HuH-7.5 (cell line): ENCODE results near the gene SLC16A2.
"Not testable (repeated sequence)": the region's sequence is repeated elsewhere in the genome, so short reads cannot be mapped to it uniquely, and the experiment has no call there.

ENCODE experiments used
- DNase-seq: peaks from one replicate; pipeline ENCODE4 v3.0.0; 2011; ENCODE audit warnings: low spot score

Gene SLC16A2

DNA sequence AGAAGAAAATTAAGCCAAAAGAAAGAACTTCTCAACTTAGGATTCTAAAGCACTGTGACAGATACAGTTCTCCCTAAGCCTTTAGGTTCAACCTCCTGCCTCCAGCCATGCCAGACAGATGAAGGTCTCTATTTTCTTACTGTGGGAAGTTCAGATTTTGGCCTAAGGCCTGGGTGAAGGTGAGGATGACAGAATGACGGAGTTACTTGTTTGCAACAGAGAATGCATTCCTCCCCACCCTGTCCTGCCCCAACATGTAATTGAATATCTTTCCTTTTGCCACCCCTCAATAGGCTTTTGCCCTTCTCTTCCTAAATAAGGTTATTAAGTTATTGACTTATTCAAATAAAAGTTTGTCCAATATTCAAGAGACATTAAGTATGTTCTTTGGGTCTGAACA lies 25.6 kb downstream of the SLC16A2 start:
- DNase-seq, result no peak

DNA sequence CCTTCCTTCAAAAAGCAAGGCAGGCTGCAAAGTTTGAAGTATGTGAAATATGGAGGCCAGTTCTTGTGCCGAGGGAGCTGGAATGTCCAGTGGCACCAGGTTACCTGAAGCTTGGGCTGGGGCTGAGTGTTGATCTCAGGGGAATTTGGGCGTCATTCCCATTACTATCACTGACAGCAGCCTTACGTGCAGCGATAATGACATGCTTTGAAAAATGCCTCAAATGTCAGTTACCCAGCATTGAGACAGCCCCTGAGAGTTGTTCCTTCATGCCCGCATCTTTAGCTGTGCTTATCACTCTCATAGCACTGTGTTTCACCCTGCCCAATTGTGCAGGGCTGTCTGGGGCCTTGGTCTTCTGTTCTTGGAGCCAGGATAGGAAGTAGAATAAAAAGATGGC lies 27.4 kb downstream of the SLC16A2 start:
- no peak for DNase-seq

DNA sequence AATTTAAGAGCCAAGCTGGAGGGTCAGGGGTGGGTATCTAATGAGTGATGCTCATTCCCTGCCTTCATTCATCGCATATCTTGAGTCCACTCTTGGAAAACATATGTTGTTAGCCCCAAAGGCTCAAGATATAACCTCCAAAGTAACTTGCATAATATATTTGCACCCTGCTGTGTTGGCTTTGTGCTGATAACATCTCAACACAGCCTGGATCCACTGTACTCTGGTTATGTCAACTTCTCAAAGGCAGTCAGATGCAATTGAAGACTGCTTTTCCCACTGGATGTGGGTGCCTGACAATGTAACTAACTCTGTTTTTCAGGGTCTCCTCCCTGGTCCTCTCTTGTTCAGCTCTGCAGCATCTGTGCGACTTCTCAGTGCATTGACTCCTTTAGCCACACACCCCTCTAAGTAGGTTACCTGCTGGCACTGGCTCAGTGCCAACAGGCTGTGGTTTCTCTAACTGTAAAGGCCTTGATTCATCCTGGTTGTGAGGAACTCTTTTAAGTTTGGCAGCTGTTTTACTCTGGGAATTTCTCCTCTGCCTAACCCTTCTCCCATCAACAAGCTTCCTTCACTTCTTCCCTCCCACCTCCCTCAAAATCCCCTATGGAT lies 28.1 kb downstream of the SLC16A2 start:
- no peak for DNase-seq

DNA sequence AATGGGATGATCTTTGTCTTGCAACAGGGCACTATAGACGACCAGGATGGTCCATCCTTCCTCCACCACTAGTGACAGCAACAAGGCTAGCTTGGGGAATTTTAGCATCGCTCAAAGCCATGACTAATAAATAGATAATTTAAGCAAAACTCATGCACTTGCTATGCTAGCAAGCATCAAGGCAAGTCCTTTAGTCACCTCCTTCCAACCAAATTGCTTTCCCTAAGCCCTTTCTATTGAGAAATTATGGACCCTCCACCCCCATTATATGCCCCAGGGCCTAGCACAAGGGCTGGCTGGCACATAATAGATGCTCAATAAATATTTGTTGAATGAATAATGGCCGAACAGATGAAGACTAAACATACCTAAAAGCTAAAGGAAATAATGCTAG lies 28.6 kb downstream of the SLC16A2 start:
- no peak for DNase-seq

DNA sequence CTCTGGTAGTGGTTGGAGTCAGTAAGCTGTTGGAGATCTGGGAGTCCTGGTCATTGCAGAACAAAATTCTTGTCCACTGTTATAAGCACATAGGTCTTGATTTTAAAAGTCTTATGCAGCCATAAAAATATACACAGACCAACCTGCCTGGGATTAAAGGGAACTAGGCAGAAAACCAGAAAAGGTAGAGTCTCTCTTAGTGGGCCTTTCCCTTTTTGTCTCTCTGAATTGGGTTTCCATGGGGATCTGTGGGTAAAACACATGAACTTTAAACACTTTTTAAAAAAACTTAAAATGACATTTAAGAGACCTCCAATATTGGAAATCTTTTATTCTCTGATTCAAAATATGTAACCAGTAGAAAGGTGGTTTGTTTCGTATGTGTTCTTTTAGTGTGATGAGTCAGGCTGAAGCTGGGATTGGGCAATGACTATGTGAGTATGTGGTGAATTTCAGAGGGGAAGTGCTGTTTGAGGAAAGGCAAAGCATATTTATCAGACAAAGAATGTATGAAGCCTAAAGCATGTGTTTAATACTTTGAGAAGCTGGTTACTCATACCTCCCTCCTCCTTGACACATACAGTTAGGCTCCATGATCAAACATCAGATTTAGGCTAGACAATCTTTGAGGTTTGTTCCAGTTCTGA lies 29.6 kb downstream of the SLC16A2 start:
- no peak for DNase-seq

DNA sequence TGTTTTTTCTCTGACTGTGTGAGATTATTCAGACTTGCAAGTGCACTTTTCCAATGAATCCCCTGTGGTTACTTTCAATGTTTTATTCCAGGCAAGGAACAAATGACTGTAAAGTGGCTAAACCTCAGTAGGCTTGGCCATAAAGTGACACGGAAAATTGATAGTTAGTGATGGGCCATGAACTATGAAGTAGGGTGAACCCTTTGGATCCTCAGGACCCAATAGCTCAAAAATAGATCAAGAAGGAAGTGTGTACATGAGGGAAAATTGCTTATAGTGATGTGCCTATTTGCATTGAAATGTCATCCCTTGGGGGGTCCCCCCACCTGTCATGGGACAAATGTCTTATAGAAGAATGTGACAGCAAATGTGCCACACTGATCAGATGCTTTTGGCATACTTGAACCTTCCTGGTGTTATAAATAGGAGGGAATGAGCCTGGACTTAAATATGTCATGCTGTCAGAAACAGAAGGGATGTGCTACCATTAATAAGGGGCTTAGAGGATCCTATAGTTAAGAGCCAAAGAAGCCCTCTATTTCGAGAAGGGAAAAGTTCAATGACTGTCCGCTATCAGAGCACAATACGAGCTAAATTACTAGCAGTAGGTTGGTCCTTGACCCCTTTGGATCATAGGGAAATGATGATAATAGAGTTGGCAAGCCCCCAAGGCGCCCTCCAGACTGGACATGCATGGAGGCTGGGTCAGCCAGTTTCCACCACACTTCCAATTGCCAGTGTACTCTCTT lies 30.3 kb downstream of the SLC16A2 start:
- DNase-seq, result no peak

DNA sequence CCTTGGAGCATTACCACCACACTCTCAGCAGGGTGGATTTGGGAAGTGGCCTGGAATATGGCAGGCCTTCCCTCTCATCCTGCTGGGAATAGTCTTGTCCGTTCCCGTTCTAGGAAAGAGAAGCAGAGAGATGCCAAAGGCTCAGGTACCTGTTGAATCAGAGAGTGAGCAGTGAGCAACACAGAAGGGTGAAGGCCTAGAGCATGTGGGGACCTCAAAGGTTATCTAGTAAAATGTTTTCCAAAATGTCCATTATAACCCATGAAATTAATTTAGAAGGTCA lies 30.8 kb downstream of the SLC16A2 start:
- no peak for DNase-seq

DNA sequence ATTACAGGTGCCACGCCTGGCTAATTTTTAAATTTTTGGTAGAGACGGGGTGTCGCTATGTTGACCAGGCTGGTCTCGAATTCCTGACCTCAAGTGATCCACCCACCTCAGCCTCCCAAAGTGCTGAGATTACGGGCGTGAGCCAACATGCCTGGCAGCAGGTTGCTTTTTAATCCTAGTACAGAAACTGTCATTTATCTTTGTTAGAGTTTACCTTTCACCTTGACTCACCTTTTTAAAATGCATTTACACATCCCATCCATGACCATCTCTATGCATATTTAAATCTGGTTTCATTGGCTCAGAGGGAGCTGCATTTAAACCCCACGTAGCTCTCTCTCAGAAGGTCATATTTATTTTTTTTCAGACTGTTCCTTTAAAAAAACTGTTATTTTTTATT lies 31.9 kb downstream of the SLC16A2 start:
- no peak for DNase-seq

DNA sequence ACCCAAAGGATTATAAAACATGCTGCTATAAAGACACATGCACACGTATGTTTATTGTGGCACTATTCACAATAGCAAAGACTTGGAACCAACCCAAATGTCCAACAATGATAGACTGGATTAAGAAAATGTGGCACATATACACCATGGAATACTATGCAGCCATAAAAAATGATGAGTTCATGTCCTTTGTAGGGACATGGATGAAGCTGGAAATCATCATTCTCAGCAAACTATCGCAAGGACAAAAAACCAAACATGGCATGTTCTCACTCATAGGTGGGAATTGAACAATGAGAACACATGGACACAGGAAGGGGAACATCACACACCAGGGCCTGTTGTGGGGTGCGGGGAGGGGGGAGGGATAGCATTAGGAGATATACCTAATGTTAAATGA lies 32.9 kb downstream of the SLC16A2 start:
- DNase-seq, result not testable (repeated sequence)

DNA sequence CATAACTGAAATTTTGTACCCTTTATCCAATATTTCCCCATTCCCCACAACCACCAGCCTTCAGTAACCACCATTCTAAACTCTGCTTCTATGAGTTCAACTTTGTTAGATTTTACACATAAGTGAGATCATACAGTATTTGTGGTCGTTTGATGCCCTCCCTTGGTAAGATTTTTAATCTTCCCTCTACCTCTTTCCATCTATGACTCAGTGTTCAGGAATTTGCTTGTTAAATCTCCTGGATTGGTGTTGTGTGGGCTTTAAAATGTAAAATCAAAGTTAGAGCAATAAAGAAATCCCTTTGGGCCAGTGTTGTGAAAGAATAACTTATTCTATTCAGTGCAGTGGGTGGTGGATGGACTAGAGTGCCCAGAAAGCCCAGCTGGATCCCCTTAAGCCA lies 37.4 kb downstream of the SLC16A2 start:
- DNase-seq, result no peak

DNA sequence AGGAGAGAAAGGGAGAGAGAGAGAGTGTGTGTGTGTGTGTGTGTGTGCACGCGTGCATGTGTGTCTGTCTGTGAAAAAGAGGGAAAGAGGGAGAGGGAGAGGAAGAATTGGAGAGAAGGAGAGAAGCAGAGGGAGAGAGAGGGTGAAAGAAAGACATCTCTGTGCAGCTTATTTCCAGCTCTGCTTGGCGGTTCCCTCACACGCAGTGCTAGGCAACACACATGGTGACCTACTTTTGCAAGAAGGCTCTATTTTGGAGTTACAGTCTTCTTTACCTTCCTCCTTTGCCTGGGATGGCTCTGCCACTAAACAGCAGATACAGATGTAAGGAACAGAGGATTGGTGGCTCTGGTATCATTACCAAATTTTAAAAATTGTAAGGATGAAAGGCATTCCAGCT lies 40.1 kb downstream of the SLC16A2 start:
- DNase-seq, result no peak

DNA sequence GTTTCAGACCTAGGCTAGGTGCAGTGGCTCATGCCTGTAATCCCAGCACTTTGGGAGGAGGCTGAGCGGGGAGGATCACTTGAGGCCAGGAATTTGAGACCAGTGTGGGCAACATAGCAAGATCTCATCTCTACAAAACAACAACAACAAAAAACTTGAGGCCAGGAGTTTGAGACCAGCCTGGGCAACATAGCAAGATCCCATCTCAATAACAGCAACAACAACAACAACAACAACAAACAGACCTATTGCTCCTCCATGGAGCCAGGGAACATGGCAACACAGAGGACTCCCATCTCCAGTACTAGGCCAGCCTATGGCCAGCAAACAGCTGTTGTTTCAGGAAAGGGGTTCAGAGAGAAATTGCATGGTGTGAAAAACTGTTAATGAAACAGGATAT lies 43.4 kb downstream of the SLC16A2 start:
- DNase-seq, result no peak

DNA sequence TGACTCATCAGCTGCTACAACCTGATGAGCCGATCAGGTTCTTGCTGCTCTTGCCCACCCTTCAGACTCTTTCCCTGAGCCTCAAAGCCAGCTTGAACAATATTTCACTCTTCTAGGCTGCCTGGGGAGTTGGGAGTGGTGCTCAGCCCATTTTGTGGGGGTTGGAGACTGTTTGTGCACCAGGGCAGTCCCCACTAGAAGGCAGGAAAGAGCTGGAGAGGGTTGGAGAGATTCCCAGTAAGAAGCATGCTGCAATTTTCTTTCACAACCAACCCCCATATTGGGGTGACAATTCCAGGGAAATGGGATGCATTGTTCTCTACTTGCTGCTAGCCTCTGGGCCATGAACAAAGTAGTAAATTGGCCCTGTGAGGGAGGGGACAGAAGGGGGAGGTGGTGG lies 44.1 kb downstream of the SLC16A2 start:
- DNase-seq, result no peak

DNA sequence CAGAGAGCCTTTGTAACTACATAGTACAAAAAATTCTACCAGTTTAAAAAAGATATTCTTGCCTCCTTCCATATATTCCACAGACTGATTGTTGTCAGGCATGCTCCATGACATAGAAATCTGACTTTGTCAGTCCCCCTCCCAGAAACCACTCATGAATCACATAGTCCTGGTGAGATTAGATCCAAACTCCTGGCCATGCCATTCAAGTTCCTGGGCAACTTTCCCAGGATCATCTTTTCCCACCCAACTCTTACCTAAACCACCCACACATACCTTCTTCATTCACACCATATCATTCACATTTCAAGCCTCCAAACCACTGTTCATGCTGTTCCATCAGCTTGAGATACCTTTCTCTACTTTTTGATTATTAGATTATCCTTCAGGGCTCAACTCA lies 46.4 kb downstream of the SLC16A2 start:
- DNase-seq, result no peak

DNA sequence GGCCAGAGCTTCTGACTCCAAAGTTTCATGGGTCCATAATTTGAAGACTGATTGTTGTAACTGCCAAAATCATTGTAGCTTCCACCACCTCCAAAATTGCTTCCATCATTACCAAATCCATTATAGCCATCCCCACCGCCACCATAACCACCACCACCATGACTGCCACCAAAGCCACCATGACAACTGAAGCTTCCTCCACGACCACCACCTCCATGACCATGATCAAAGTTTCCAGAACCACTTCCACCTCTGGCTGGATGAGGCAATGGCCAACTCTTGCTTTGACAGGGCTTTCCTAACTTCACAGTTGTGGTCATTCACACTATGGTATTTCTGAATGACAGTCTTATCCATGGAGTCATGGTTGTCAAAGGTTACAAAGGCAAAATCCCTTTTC lies 51.8 kb downstream of the SLC16A2 start:
- DNase-seq, result not testable (repeated sequence)

DNA sequence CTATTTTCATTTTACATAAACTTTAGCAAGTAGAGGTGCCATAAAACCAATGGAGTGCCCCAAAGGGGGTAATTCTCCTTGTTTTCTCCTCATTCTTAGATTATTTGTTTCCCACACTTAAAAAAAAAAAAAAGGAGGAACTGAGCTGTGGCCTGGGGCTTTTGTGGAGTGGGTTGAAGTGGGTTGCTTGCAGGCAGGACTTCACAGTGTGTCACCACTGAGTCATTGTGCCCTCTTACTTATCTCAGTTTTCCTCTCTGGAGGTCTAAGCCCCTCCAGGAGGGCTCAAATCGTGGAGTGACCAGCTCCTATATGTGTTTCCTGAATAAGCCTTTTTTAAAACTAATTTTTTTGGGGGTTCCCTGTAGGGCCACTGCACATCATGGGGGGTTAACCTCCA lies 69.0 kb downstream of the SLC16A2 start:
- DNase-seq, result no peak

DNA sequence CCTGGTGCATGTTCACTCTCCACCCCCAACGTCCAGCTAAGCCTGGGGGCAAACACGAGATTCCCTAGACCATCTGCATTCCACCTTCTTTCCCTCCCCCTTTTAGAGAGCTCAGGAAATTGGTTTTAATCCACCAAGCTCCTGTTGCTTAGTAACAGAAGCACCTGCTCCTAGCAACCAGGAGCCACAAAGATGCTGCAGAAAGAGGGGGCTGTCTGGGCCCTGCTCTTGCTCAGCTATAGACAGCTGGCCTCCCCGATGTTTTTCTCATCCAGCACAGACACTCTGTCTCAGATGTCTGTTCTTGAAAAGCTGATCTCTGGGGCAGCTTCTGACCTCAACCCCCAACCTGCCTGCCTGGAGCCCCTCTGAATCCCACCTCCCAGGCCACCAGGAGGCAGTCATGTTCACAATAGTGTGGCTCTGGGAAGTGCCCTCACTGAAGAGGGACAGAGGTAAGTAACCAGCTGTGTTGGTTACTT lies 71.5 kb downstream of the SLC16A2 start:
- no peak for DNase-seq

DNA sequence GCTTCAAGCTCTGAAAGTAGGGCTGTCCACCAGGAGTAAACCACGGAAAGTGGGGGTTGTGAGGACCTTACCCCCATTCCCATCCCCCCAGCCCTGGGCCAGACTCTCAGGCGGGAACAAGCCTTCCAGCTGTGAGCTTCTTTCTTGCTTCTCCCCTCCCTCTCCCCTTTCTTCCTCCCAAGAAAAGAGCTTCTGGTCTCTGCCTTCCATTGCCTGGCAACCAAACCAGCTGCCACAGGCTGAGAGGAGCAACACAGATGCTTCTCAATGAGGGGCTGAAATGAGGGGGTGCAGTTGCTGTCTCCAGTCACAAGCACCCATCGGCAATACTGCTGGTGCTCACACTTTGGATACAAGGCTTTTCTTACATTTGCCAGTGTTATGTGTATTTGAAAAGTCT lies 72.5 kb downstream of the SLC16A2 start:
- no peak for DNase-seq

DNA sequence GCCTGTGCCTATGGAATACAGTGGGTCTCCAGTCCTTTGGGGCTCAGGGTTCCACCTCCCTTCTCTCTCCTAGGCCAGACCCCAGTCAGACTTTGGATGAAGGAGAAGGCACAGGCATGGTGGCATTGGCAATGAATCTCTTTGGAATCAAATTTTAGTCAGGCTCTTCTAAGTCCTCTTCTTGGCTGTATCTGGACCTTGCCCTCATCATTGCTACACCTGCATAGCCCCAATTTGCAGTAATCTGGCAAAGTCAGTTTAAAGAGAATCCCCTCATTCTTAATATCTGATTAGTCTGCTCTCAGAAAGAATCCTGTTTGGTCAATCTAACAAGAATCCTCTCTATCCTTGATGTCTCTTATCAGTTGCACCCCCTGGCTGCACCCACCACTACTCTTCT lies 77.6 kb downstream of the SLC16A2 start:
- DNase-seq, result no peak

DNA sequence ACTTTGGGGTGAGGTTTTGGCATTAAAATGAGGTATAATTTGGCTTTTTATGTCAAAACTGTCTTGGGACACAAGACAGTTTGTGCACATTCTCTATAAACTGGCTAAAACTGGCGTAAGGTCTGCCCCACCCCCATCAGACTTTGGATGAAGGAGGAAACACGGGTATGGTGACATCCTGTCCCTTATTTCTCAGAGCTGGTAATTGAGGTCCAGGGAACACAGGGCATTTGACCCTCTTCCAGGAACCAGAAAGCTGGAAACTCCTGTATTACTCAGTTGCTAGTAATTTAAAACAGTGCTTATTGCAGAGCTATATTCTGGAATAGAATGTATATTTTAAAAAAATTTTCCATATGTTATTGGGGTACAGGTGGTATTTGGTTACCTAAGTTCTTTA lies 78.8 kb downstream of the SLC16A2 start:
- DNase-seq, result no peak

DNA sequence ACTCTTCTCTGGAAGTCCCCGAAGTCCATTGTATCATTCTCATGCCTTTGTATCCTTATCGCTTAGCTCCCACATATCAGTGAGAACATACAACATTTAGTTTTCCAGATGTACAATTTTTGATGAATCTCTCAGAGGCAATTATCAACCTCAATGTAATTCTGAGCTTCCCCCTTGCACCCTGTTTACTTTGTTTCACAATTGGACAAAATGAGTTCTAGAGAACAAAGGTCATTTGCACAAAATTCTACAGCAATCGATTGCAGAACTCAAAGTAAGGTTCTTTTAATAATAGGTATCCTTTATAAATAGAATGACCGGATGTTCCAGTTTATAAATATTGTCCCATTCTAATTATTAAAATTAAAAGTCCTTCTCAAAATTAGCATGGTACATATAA lies 79.3 kb downstream of the SLC16A2 start:
- no peak for DNase-seq

DNA sequence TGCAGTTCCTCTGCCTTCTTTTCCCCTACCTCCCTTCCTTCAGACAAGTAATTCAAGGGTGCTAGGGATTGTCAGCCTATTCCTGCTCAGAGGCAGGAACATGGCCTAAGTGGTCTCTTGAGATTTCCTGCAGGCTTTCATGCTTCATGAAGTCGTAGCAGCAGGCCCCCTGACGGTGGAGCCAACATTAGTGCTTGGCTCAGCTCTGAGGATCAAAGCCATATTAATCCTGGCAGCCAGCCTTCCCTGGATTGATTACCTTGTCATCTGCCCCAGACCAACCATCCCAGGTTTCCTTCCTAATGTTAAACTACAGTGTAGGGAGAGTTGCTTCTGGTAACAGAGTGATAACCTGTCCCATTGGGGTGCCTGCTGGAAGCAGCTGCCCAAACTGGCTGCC lies 84.1 kb downstream of the SLC16A2 start:
- no peak for DNase-seq

DNA sequence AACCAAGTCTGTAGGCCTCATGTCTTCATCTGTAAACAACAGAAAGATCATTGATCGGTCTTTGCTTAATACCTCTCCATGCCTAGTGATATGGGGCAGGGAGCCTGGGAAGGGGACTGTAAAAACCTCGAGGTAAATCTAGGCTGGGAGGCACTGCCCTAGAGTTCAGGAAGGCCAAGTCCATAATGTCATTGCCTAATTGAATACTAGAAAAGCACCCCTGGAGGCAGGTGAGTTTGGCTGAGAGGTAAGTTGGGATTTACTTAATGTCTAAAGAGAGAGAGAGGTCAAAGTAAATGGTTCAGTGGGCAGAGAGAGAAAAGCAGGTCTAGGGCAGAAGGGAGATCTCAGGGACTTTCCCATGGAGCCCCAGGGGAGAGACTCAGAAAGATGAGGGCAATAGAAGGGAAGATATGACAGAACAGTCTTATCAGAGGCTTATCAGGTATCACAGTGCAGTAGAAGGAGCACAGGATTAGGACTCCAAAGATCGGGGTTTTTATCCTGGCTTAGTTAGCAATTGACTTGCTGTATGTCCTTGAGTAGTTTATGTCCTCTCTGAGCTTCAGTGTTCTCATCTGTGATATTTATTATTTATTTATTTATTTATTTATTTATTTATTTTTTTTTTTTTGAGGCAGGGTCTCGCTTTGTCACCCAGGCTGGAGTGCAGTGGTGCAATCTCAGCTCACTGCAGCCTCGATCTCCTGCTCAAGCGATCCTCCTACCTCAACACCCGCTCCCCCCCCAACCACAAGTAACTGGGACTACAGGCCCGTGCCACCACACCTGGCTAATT lies 85.2 kb downstream of the SLC16A2 start:
- no peak for DNase-seq
